Keratinocyte (primary cell): ENCODE data around the gene SNX7.

Experiments used
- EZH2 ChIP-seq: IDR thresholded peaks from one replicate; pipeline ENCODE4 v1.6.1; 2012; ENCODE audit warnings: inconsistent platforms, mild to moderate bottlenecking, low read length, moderate library complexity
- TF ChIP-seq, protein P1 (sequence below), 3 experiments: IDR thresholded peaks in 1 of 3; conservative IDR thresholded peaks in 1 of 3; optimal IDR thresholded peaks in 1 of 3; 2 replicates in 2 of 3; 3 replicates in 1 of 3; pipeline versions ENCODE3 to v1.5.1; 2011; ENCODE audit warnings: low read length in 3 of 3, mild to moderate bottlenecking in 3 of 3, moderate library complexity in 2 of 3, control low read depth in 1 of 3, inconsistent platforms in 1 of 3; ENCODE audit not compliant: insufficient read depth in 2 of 3; ENCODE audit errors: extremely low read depth in 1 of 3

DNA sequence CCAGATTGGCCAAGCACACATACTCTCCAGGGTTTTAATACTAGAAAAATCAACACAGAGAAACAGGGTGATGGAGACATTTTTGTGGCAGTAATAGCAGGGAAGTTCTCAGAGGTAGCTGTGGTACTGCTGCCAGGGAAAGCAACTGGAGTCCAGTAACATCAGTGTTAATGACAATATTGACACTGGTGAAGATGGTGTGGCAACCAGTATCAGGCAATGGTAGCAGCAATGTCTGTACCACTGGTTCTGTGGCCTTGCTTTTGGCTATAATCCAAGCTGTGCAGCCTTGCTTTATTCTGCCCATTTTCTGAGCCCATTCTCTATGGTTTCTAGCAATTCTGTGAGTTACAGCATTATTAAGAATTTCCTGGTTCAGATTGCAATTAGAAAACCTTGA, 1.6 kb upstream of the SNX7 start:
- TF ChIP-seq, protein P1, sequence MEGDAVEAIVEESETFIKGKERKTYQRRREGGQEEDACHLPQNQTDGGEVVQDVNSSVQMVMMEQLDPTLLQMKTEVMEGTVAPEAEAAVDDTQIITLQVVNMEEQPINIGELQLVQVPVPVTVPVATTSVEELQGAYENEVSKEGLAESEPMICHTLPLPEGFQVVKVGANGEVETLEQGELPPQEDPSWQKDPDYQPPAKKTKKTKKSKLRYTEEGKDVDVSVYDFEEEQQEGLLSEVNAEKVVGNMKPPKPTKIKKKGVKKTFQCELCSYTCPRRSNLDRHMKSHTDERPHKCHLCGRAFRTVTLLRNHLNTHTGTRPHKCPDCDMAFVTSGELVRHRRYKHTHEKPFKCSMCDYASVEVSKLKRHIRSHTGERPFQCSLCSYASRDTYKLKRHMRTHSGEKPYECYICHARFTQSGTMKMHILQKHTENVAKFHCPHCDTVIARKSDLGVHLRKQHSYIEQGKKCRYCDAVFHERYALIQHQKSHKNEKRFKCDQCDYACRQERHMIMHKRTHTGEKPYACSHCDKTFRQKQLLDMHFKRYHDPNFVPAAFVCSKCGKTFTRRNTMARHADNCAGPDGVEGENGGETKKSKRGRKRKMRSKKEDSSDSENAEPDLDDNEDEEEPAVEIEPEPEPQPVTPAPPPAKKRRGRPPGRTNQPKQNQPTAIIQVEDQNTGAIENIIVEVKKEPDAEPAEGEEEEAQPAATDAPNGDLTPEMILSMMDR (optimal IDR thresholded peaks at IDR 0.05 in 1 of 3, IDR thresholded peaks at IDR 0.05 in 1 of 3, conservative IDR thresholded peaks at IDR 0.05 in 1 of 3; ENCODE audit: extremely low read depth in 1 of 3, insufficient read depth in 2 of 3, low read length in 3 of 3): no peak
- TF ChIP-seq EZH2: no peak
